G401 (cell line): ENCODE results near the gene SORCS3. TPM values are rescaled to one million over a fixed set of nuclear protein-coding genes. Genes with fewer than 3 reads are reported as not detected.

Experiments used
- DNase-seq: peaks from one replicate; pipeline ENCODE4 v3.0.0-alpha.2; 2015; ENCODE audit warnings: low spot score
- in situ Hi-C: cut with HindIII; loops from 2 replicates; pipeline ENCODE4 v1.10.0; 2016; ENCODE audit warnings: low sequenced_read_pairs, mixed read lengths
- total RNA-seq: library from RNA; depleted of rRNA; stranded (reverse); fragments of >200 nt; shearing (Covaris generic); gene quantifications from 2 replicates; pipeline ENCODE4 v1.2.3, GENCODE V29; 2014

Gene SORCS3
- total RNA-seq, 1 experiment from 2014 or later: not detected

DNA sequence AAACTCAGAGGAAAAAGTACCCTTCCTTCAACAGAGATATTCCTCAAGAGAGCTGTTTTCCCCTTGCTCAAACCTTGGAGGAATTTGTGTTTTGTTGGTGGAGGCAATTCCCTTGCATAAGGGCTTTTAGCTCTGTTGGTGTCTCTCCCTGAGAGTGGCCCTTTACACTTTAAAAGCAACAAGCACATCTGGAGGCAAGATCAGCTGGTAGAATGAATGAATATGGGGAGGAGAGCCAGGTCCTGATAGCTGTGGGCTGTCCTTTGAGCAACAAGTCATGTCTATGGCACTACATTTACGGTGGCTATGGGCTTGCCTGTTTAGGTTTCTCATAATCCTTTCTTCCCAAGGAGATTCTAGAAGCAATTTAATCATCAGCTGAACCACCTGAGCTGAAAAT is 384.0 kb downstream of the SORCS3 start:
- DNase-seq: no peak
- in situ Hi-C loops: no loop called here

DNA sequence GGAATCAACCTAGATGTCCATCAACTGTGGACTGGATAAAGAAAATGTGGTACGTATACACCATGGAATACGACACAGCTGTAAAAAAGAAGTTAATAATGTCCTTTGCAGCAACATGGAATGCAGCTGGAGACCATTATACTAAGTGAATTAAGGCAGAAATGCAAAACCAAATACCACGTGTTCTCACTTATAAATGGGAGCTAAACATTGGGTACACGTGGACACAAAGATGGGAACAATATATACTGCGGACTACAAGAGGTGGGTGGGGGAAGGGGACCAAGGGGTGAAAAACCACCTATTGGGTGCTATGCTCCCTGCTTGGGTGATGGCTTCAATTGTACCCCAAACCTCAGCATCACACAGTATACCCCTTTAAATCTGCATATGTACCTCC is 385.5 kb downstream of the SORCS3 start:
- no peak for DNase-seq
- in situ Hi-C loops: no loop called here

DNA sequence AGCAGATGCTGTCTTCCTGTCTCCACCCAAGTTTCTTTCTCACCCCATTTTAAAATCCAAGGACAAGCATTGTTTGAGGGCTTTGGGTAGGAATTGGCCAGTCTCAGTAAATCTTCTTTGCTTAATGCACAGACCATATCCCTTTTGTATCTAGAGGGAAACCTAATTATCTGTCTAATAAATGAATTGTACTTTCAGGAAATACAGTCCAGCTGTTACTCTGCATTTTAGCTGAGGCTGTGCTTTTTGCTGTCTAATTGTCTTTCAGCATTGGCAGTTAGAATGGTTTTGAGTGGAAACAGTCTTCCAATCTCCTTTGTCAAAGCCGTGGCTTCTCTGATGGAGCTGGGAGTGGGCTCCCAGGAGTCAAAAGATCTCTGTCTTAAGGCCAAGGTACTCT is 388.2 kb downstream of the SORCS3 start:
- in situ Hi-C loops: no loop called here
- DNase-seq: no peak

DNA sequence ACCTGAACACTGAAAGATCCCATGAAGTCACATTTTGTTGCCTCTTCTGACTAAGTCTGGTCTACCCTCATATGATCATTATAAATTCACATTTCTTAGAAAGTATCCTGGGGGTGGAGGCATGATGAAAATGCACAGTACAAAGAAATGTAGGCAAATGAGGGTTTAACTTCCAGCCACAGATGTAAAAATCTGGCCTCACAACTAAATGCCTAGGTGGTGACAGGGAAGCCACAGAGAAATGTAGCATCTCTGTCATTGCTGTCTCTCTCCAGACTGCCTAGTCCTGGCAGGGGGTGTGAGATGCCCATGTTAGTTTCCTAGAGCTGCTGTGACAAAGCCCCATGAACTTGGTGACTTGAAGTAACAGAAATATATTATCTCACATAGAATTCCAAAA is 395.9 kb downstream of the SORCS3 start:
- in situ Hi-C loops: no loop called here
- DNase-seq: no peak

DNA sequence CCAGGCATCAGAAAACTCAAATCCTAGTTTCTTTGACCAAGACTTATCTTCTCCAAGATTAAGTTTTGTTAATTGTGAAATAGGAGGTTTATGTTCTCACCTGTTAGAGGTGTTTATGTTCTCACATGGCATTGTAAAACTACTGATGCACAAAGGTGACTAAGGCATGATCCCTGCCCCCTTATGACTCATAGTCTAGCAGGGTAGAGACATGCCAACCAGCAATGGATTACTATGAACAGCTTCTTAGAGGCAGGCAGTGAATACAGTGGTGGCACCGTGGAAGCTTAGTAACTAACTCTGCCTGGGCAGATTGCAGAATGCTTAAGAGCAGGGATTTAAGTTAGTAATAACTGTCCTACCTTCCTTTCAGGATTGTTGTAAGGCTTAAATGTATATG is 400.9 kb downstream of the SORCS3 start:
- DNase-seq: no peak
- in situ Hi-C loops: no loop called here

DNA sequence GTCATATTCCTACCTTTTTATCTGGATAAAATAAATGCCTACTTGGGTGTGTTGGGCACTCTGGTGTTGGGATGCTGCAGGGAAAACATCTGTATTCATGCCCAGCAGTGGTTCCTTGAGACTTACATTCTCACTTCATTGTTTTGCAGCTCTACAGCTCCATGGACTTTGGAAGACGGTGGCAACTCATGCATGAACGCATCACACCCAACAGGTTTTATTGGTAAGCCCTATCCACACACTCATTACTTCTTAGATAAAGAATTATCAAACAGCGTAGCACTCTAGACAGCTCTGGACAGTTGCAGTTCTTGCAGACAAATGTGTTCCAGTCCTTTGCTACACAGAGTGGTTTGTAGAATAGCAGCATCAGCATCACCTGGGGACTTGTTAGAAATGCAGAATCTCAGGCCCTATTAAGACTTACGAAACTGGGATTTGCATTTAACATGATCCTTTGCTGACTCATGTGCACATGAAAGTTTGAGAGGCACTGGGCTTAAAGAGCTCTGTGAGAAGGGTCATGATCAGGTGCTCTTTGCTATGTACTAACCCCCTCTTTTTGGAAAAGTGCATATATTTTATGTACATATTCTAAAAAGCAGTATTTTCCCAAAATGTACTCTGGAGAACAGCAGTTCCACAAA is 401.9 kb downstream of the SORCS3 start:
- DNase-seq: no peak
- in situ Hi-C loops: no loop called here

DNA sequence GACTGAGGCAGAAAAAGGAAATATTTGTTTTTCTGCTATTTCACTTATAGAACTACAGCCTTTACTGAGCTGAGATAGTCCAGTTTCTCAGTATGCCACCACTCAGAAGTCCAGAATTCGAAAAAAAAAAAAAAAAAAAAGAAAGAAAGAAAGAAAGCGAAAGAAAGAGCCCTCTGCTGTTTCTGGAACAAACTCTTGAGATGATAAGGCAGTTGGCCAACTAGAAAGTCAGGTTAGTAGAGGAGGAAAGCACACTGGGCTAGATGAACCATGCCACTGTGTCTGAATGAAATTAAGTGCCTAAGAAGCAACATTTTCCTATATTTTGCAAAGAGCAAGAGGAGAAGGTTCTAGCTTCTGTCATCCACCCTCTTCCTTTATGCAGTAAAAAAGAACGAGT is 403.8 kb downstream of the SORCS3 start:
- in situ Hi-C loops: no loop called here
- DNase-seq: no peak

DNA sequence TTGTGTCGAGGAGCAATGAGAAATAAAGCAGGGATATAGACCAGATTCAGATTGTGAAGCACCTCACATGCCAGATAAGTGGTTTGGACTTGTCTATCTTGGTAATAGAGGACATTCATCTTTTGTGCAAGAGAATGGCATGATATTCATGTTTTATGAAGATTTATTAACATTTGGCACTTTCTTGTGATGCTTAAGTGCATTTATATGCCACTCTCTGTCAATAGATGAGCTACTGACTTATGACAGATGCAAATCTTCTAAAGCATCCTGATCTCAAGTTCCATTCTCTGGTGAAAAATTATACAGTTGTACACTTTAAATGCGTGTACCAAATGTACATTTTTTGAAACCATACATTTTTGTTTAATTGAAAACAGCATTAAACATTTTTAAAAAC is 415.3 kb downstream of the SORCS3 start:
- in situ Hi-C loops: no loop called here
- DNase-seq: no peak

DNA sequence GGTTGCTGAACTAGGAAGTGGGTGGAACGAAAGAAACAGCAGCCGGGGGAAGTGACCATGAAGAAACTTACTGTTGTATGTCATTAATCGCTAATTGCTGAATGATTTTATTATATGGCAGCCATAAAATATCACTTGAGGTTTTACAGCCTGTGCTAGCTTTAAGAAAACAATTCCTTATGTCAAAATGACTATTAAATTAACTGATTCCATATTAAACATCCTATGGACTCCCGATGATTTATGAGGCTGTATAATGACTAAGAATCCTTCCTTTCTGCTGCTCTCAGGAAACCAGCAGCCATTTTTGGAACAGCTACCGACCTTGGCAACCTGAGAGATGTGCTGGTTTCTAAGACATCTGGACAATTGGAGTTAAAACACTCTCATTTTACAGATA is 421.9 kb downstream of the SORCS3 start:
- in situ Hi-C loops: no loop called here
- DNase-seq: no peak

DNA sequence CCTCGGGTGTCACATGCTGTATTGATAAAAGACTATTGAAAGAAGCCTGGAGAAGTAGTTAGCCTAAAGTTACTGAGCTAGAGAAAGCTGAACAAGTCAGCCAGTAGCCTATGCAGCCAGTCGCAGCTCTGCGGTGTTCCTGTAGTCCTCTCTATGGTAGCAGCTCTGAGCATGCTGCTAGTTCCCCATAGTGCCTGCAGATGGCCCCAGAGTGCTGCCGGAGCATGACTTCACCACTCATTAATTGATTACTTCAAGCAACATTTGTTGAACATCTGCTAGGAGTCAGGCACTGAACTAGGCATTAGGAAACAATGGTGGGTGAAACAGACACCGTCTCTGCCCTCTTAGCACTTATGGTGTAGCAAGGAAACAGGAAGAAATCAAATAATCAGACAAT is 422.7 kb downstream of the SORCS3 start:
- in situ Hi-C loops: no loop called here
- DNase-seq: peak; percentile 6

DNA sequence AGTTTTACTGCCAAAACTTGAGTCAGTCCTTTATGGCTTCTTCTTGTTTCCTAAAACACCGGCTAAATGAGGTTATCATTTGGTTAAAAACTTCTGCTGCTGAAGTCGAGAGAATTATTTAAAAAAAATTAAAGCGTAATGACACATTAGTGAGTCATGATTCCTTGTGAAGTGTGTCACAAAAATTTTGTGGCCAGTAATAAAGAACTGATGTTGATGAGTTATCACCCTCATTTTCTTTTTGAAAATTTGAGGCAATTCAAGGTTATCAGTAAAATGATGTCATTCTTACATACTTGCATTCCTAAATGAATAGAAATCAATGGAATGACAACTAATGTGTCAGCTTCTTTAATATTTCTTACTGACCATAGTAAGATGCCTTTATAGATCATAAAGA is 427.4 kb downstream of the SORCS3 start:
- DNase-seq: no peak
- in situ Hi-C loops: no loop called here

DNA sequence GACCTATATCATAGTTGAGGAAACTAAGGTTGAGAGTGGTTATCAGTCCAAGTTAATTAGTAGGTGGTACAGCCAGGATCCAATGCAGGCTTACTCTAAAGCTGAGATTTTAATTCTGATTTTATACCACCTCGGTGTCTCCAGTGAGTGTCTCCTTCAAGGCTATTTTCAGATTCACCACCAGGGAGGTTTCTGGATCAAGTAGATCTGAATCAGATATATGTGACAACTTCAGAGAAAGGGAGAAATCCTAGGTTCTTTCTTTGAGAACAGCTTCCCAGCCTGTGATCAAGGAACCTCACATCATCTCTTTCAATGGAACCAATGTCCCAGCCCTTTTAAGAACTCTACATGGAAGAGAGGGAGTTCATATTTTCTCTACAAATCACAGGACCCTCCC is 429.2 kb downstream of the SORCS3 start:
- in situ Hi-C loops: no loop called here
- no peak for DNase-seq

DNA sequence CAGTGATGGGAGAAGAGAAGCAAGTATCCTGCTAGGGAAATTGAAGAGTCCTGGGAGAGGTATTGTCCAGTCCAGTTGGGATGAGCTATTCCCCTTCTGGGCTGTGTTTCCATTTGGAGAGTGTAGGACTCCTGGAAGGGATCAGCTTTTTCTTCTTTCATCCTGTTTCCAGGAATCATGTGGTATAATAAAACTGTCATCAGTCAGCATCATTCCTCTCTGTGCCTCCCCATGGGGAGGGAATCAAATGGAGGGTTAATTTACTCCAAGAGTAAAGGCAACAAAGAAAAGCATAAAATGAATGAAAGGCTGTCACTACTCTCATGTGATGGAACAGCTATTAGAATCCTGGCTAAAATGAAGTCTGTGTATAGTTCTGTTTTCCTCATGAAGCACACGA is 429.9 kb downstream of the SORCS3 start:
- in situ Hi-C loops: no loop called here
- no peak for DNase-seq

DNA sequence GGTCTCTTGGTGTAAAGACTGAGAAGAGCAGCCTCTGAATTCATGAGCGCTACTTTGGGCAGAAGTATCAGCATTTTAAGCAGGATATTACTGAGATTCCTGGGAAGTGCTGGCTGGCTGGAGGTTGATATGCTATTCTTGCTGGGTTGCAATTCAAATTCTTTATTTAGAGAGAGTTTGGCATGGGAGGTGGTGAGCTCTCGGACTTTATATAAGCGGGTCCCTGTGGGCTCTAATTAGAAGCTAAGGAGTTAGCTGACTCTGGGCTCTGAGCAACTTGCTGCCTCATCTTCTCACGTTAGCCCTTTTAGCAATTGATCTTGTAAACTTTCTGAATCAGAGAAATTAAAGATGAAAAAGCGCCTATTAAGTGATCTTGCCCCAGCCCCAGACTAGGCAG is 430.9 kb downstream of the SORCS3 start:
- in situ Hi-C loops: no loop called here
- DNase-seq: no peak

DNA sequence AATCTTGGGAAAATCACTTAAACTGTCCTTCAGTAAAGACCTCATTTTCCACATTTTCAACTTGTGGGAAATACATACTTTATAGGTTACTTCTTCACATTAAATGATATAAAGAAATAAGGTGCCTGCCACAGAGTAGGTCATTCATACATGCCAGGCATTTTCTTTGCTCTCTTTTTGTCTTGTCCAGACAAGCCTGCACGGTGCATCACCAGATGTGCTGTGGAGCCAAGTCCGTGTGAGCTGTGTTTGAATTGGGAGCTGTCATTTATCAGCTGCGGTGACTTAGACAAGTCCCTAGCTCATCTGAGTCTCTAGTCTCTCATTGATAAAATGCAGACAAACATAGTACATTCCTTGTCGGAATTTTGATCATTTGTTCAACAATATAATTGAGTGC is 432.9 kb downstream of the SORCS3 start:
- no peak for DNase-seq
- in situ Hi-C loops: no loop called here

DNA sequence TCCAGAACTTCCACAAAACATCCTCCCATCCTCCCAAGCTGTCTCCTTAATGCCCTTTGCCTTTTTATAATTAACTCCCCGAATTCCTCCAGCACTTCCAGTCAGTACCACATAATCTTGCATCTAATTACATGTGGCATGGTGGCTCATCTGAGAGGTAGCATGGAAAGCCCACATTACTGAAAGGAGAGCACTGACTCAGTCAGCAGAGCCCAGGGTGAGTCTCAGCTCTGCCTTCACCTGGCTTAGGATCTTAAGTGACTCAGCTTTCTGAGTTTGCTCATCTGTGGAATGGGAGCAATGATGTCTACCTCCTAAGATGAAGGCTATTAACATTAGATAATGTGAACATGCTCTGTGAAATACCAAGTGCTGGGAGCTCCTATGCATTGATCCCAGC is 433.9 kb downstream of the SORCS3 start:
- DNase-seq: no peak
- in situ Hi-C loops: no loop called here

DNA sequence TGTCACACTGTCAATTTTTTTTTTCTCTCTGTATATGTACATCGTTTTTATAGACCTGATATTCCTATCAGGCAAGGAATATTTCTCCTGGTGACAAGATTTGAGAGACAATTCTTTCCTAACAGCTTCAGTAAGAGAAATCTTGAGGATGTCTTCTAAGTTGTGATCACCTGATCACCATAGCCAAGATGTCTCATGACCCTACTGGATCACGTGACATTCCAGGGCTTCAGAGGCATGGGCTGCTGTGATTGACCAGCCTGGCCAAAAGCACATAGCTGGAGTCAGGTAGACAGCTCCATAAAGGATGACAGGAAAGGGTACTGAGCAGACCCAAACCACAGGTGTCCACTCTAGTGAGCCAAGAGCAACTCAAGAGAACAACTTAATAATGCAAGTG is 444.9 kb downstream of the SORCS3 start:
- in situ Hi-C loops: no loop called here
- DNase-seq: no peak

DNA sequence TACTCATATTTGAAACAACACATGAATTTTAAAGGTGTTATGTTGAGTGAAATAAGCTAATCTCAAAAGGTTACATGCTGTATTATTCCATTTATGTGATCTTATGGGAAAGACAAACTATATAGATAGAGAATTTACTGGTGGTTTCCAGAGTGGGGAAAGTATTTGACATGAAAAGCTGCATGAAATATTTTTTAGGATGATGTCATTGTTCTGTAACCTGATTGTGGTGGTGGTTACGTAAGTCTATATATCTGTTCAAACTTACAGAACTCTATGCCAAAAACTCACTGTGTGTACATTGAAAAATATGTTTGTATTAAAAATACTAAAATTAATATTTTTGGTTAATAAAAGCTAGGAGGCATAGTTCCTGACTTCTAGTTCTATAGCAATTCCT is 453.0 kb downstream of the SORCS3 start:
- no peak for DNase-seq
- in situ Hi-C loops: no loop called here

DNA sequence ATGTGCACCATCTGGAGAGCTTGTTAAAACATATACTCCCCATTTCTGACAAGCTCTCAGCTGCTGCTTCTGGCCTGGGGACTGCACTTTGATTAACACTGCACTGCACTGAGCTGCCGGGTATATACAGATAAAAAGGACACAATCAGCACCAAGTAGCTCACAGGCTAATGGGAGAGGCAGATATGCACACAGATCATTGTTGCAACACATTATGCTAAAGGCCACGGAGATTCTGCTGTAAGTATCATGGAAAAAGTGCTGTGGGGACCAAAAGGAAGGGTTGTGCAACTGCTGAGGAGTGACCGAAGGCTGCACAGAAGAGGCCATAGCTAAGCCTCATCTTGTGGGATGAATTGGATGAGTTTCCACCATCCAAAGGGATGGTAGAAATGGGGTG is 455.2 kb downstream of the SORCS3 start:
- DNase-seq: no peak
- in situ Hi-C loops: no loop called here

DNA sequence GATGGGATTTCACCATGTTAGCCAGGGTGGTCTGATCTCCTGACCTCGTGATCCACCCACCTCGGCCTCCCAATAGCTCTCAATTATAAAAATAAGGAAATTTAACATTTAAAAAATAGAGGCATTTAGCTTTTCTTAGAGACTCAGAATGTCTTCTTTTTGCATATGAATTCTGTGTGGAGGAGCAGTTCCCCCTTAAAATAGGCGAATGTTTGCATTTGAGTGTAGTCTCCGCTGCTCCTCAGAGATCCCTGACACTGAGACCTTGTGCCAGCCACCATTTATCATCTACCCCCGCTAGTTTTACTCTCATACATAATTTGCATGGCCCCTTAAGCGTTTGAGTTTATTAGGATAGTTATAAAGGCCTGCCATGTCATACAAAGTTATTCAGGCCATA is 461.9 kb downstream of the SORCS3 start:
- no peak for DNase-seq
- in situ Hi-C loops: no loop called here

DNA sequence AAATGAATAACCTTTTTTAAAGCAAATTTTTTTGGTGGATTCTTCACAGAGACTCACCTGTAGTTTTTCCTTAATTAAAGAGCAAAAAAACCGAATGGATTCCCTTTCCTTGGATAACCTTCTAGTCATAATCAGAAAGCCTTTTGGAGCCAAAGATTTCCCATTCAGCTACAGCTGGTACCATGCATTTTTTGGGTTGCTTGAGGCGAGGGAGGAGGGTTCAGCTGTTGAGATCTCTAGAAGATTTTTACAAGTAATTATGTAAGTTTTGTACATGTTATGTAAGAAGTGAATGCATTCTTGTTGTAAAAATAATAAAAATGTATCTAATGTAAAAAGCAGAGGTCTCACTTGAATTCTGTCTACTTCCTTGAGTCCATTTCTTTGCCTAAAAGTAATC is 463.2 kb downstream of the SORCS3 start:
- no peak for DNase-seq
- in situ Hi-C loops: no loop called here

DNA sequence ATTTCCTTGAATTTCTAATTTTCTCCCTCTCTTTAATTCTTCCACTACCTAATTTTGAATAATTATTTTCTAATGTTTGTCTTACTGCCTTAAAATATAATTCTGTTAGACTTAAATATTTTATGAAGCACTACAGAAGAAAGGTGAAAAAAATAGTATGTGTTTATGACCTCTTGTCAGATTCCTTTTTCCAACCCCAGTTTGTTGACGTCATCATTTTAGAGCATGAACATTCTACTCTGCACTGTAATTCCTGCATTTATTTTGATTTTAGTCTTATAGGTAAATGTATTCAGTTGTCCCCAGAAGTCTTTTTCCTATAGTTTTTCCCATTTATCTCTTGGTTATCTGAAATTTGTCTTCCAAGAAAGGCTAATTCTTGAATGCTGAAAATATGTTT is 468.1 kb downstream of the SORCS3 start:
- no peak for DNase-seq
- in situ Hi-C loops: no loop called here
